ENCODE results near the gene DHTKD1.

Gene DHTKD1

DNA sequence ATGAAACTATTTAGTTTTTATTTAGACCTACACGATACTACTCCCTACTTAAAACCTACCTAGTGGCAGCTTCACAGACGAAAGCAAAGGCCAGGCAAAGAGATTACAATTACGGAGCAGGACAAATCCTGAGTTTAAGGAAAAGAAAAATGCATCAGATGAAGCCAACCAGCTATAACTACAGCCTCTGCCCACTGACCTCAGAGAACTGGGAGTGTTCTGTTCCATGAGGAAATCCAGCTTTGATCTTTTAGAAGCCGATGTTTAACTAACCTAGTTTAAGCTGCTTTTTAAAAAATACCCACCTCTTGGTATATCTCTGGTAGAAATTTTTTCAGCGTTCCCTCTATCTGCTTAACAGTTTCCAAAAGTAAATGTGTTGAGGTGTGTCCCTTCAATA lies 23.2 kb upstream of the DHTKD1 start:
- TF ChIP-seq, protein P1, sequence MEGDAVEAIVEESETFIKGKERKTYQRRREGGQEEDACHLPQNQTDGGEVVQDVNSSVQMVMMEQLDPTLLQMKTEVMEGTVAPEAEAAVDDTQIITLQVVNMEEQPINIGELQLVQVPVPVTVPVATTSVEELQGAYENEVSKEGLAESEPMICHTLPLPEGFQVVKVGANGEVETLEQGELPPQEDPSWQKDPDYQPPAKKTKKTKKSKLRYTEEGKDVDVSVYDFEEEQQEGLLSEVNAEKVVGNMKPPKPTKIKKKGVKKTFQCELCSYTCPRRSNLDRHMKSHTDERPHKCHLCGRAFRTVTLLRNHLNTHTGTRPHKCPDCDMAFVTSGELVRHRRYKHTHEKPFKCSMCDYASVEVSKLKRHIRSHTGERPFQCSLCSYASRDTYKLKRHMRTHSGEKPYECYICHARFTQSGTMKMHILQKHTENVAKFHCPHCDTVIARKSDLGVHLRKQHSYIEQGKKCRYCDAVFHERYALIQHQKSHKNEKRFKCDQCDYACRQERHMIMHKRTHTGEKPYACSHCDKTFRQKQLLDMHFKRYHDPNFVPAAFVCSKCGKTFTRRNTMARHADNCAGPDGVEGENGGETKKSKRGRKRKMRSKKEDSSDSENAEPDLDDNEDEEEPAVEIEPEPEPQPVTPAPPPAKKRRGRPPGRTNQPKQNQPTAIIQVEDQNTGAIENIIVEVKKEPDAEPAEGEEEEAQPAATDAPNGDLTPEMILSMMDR (IDR thresholded peaks at IDR 0.05; ENCODE audit: borderline replicate concordance, control extremely low read depth, extremely low read depth, insufficient read depth, missing control alignments) = no peak
- DNase-seq (ENCODE audit: low spot score) = no peak
- in situ Hi-C loops (cut with MboI; ENCODE audit: low sequenced_read_pairs, unreplicated experiment) = no loop called here

DNA sequence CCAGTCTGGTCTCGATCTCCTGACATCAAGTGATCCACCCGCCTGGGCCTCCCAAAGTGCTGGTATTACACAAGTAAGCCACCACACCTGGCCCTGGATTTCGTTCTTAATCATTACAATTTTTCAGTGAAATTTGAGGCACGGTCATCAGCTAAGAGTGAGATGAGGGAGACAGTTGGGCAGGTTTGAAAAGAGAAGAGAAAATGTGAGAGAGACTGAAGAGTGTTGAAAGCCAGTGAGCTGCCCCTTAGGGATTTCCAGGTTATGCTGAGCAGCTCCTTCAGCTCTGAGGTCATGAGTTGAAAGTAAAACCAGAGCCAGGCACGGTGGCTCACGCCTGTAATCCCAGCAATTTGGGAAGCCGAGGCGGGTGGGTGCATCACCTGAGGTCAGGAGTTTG lies 20.2 kb upstream of the DHTKD1 start:
- TF ChIP-seq, protein P1 (IDR thresholded peaks at IDR 0.05; ENCODE audit: borderline replicate concordance, control extremely low read depth, extremely low read depth, insufficient read depth, missing control alignments) = no peak
- DNase-seq (ENCODE audit: low spot score) = peak; percentile 63
- in situ Hi-C loops (cut with MboI; ENCODE audit: low sequenced_read_pairs, unreplicated experiment) = no loop called here

DNA sequence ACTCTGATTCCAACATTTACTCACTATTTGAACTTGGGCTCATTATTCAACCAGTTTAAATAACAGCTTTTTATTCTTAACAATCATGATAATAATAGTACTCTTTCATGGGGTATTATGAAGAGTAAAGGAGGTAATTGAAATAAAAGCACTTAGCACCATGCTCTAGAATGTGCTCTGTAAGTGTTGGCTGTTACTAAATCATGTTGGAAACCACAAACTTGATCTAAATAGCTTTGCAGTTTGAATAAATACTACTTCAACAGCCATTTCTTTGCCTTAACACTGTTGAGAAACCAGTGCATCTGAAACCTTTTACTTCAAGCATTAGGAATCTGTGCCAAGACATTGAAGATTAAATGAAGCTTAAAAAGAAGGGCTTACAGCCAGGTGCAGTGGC lies 18.2 kb upstream of the DHTKD1 start:
- no peak for DNase-seq (ENCODE audit: low spot score)
- TF ChIP-seq, protein P1 (IDR thresholded peaks at IDR 0.05; ENCODE audit: borderline replicate concordance, control extremely low read depth, extremely low read depth, insufficient read depth, missing control alignments) = no peak
- in situ Hi-C loops (cut with MboI; ENCODE audit: low sequenced_read_pairs, unreplicated experiment) = no loop called here

DNA sequence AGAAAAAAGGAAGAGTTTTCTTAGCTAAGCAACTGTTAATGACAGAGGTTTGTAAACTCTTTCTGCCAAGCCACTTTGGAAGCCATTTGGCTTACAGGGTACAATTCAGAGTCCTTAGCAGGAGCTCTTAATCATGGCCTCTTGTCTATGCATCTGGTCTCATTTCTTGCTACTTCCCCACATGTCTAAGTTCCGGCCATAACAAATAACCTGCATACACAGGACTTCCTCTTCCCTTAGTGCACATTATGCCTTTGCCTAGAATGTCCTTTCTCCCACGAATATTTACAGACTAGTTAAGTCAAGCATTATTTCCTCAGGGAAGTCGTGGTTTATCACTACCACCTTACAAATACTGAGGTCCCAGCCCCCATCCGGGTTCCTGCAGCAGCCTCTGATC lies 17.5 kb upstream of the DHTKD1 start:
- TF ChIP-seq, protein P1 (IDR thresholded peaks at IDR 0.05; ENCODE audit: borderline replicate concordance, control extremely low read depth, extremely low read depth, insufficient read depth, missing control alignments) = no peak
- DNase-seq (ENCODE audit: low spot score) = no peak
- in situ Hi-C loops (cut with MboI; ENCODE audit: low sequenced_read_pairs, unreplicated experiment) = no loop called here

DNA sequence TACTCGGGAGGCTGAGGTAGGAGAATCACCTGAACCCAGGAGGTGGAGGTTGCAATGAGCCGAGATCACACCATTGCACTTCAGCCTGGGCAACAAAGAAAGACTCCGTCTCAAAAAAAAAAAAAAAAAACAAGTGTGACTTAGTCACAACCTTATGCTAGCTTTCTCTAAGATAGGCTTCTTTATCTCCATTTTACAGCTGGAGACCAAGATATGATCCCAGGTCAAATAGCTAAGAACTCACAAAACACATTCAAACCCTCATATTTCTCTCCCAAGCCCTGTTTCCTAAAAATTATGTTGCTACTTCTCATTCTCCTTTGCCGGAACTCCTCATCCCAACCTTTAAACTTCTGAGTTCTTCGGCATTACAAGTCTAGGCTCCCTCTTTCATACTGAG lies 13.0 kb upstream of the DHTKD1 start:
- DNase-seq (ENCODE audit: low spot score) = no peak
- TF ChIP-seq, protein P1 (IDR thresholded peaks at IDR 0.05; ENCODE audit: borderline replicate concordance, control extremely low read depth, extremely low read depth, insufficient read depth, missing control alignments) = no peak
- in situ Hi-C loops (cut with MboI; ENCODE audit: low sequenced_read_pairs, unreplicated experiment) = no loop called here

DNA sequence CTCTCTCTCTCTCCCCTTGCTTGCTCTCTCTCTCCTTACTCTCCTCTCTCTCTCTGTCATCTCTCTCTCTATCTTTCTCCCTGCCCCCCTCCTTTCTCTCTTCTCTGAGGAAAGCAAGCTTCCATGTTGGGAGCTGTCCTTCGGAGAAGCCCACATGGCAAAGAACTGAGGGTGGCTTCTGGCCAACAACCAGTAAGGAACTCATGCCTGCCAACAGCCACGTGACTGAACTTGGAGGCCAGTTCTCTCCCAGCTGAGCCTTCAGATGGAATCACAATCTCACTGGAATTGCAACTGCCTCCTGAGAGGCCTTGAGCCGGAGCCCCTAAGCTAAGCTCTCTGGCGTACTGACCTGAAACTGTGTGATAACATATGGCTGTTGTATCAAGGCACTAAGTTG lies 12.0 kb upstream of the DHTKD1 start:
- no peak for DNase-seq (ENCODE audit: low spot score)
- TF ChIP-seq, protein P1 (IDR thresholded peaks at IDR 0.05; ENCODE audit: borderline replicate concordance, control extremely low read depth, extremely low read depth, insufficient read depth, missing control alignments) = no peak
- in situ Hi-C loops (cut with MboI; ENCODE audit: low sequenced_read_pairs, unreplicated experiment) = no loop called here

DNA sequence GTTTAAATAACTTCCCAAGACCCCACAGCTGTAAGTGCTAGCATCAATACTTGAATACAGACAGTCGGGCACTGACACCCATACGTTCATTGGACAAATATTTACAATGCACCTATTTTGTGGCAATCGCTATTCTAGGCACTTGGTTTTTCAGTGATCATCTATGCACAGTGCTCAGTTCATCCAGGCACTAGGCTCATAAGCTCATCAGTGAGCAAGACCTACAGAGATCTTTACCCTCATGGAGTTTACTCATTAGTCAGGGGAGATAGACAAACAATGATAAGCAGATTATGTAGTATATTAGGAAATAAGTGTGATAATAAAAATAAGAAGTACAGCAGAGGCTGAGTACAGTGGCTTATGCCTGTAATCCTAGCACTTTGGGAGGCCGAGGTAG lies 7.6 kb upstream of the DHTKD1 start:
- in situ Hi-C loops (cut with MboI; ENCODE audit: low sequenced_read_pairs, unreplicated experiment) = no loop called here
- DNase-seq (ENCODE audit: low spot score) = no peak
- TF ChIP-seq, protein P1 (IDR thresholded peaks at IDR 0.05; ENCODE audit: borderline replicate concordance, control extremely low read depth, extremely low read depth, insufficient read depth, missing control alignments) = no peak
